C4-2B (cell line): ENCODE data around the gene FAM135A.

Source experiments
- CTCF ChIP-seq: fragments of 450-650 bp; conservative IDR thresholded peaks from 2 replicates; pipeline ENCODE4 v1.5.1; 2017; ENCODE audit warnings: mild to moderate bottlenecking
- ZFX ChIP-seq: fragments of 450-650 bp; IDR thresholded peaks from 2 replicates; pipeline ENCODE4 v1.6.1; 2017

DNA sequence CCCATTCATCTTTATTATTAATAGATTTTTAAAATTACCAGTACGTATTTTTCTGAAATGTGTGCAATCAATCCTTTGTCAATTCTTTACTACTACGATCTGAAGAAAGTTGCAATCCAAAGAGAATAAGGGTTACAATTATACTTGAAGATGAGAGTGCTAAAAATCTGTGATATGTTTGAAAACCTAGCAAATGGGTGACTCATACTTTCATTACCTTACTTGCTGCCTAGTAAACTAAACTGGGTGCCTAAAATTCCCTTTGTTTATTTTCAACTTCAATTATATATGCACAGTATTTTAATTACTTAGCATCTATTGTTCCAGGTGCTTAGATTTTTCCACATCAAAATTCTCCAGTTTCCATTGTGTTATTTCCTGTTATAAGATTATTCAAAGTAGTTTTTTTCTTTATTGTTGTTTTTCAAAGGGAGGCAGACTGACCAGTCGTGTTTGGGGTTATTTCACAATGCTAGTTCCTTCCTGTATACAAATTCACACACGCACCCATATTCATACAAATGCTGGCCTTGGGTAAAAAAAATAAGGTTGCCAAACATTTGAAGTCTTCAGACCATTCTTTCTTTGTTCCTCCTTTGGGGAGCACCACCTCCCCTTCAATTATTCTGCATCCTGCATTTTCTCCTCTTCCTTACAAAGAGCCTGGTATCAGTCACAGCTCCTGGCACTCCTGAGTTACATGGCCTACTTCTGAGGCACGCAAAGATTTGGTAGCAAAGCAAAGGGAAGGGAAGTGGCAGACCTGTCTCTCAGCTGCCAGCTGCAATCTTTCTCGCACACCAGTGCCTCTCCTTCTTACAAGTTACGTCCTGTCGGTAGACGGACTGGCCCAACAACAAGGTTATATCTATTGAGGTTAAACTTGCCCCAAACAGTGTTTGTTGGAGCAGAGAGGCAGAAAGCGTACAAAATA is 16.2 kb upstream of the FAM135A start:
- no peak for TF ChIP-seq CTCF
- no peak for TF ChIP-seq ZFX
